B cell (primary cell): ENCODE data around the gene NEK11. TPM values are rescaled to one million over a fixed set of nuclear protein-coding genes. Genes with fewer than 3 reads are reported as not detected.

Experiments
- ATAC-seq: fragments of 200-7000 bp; cut with Tn5 transposase; one replicate; pipeline ENCODE4 v1.10.0; 2021; ENCODE audit warnings: low read depth, mild to moderate bottlenecking, moderate number of reproducible peaks, moderate library complexity
- CTCF ChIA-PET: fragments of 350-600 bp; sonication (Branson Sonifier 250); formaldehyde crosslinking; loops from one replicate; lab custom pipeline; 2021; ENCODE audit warnings: antibody characterized with exemption, inconsistent platforms; lab: Charles Lee
- POLR2A ChIA-PET: fragments of 350-600 bp; sonication (Branson Sonifier 250); formaldehyde crosslinking; loops from one replicate; lab custom pipeline; 2021; ENCODE audit warnings: antibody characterized with exemption; lab: Charles Lee
- DNase-seq: peaks from one replicate; pipeline ENCODE4 v3.0.0; 2013
- H2AFZ ChIP-seq: 2 replicates; pipeline ENCODE4 v1.6.1; 2012; ENCODE audit warnings: mild to moderate bottlenecking, low read depth, low read length; ENCODE audit not compliant: insufficient read depth, poor library complexity, severe bottlenecking
- H3K27ac ChIP-seq, 2 donors: 1 replicate in 1 of 2; 2 replicates in 1 of 2; pipeline ENCODE4 v1.5.1; 2012 to 2013; ENCODE audit warnings: low read length in 2 of 2, mild to moderate bottlenecking in 2 of 2, moderate library complexity in 1 of 2
- H3K27me3 ChIP-seq, 4 experiments: fragments of 200-600 bp in 1 of 4; sonication (generic) in 1 of 4; replicated peaks in 1 of 4; 1 replicate in 2 of 4; 2 replicates in 2 of 4; pipeline versions ENCODE4 v1.6.1 to v1.7.0; 2013 to 2016; ENCODE audit warnings: low read length in 3 of 4, mild to moderate bottlenecking in 2 of 4, mixed read lengths in 1 of 4, moderate library complexity in 1 of 4; ENCODE audit not compliant: insufficient read depth in 4 of 4, control insufficient read depth in 3 of 4; ENCODE audit errors: control extremely low read depth in 1 of 4
- H3K36me3 ChIP-seq, 2 experiments: replicated peaks in 1 of 2; 1 replicate in 1 of 2; 2 replicates in 1 of 2; pipeline versions ENCODE4 v1.6.1 to v1.7.1; 2013; ENCODE audit warnings: low read length in 1 of 2; ENCODE audit not compliant: insufficient read depth in 2 of 2, control insufficient read depth in 1 of 2; ENCODE audit errors: control extremely low read depth in 1 of 2, extremely low read depth in 1 of 2
- H3K4me1 ChIP-seq, 2 donors: fragments of 200-600 bp in 1 of 2; sonication (generic) in 1 of 2; 1 replicate in 1 of 2; 2 replicates in 1 of 2; pipeline versions ENCODE4 v1.5.1 to v1.6.1; 2013 to 2017; ENCODE audit warnings: low read length in 2 of 2; ENCODE audit not compliant: control insufficient read depth in 2 of 2, insufficient read depth in 2 of 2
- H3K4me2 ChIP-seq: replicated peaks from 2 replicates; pipeline ENCODE3; 2012; ENCODE audit warnings: mild to moderate bottlenecking, low read depth, low read length; ENCODE audit not compliant: poor library complexity, severe bottlenecking
- H3K4me3 ChIP-seq, 5 experiments: fragments of 200-600 bp in 1 of 5; sonication (generic) in 1 of 5; 1 replicate in 3 of 5; 2 replicates in 2 of 5; pipeline versions ENCODE4 v1.5.1 to v1.7.0; 2011 to 2016; ENCODE audit warnings: low read length in 4 of 5, mild to moderate bottlenecking in 4 of 5, low read depth in 2 of 5, control low read depth in 1 of 5, moderate library complexity in 1 of 5; ENCODE audit not compliant: insufficient read depth in 1 of 5; ENCODE audit errors: control extremely low read depth in 1 of 5, extremely low read depth in 1 of 5
- H3K79me2 ChIP-seq: fragments of 200-600 bp; sonication (generic); one replicate; pipeline ENCODE4 v1.6.0; 2016; ENCODE audit warnings: low read length; ENCODE audit not compliant: control insufficient read depth, insufficient read depth
- H3K9ac ChIP-seq: fragments of 200-600 bp; sonication (generic); 2 replicates; pipeline ENCODE4 v1.6.1; 2017; ENCODE audit warnings: mild to moderate bottlenecking, low read length, moderate library complexity
- H3K9me3 ChIP-seq, 3 donors: one replicate each; pipeline versions ENCODE4 v1.6.1 to v1.7.1; 2013; ENCODE audit warnings: low read length in 2 of 3; ENCODE audit not compliant: control insufficient read depth in 2 of 3, insufficient read depth in 1 of 3; ENCODE audit errors: control extremely low read depth in 1 of 3
- H4K20me1 ChIP-seq: 2 replicates; pipeline ENCODE4 v1.6.0; 2012; ENCODE audit warnings: mild to moderate bottlenecking, low read length; ENCODE audit not compliant: insufficient read depth, control insufficient read depth, poor library complexity, severe bottlenecking
- H3K27ac Mint-ChIP-seq: one replicate; pipeline ENCODE4 v1.8.0; 2021; ENCODE audit warnings: mixed read lengths
- H3K27me3 Mint-ChIP-seq: one replicate; pipeline ENCODE4 v1.8.0; 2021; ENCODE audit warnings: mixed read lengths
- H3K4me1 Mint-ChIP-seq: one replicate; pipeline ENCODE4 v1.8.0; 2021; ENCODE audit warnings: mixed read lengths
- H3K4me3 Mint-ChIP-seq: one replicate; pipeline ENCODE4 v1.8.0; 2021; ENCODE audit warnings: mixed read lengths
- H3K9me3 Mint-ChIP-seq: one replicate; pipeline ENCODE4 v1.8.0; 2022; ENCODE audit warnings: mixed read lengths; ENCODE audit not compliant: insufficient read depth
- EZH2 ChIP-seq: IDR thresholded peaks from 2 replicates; pipeline ENCODE4 v1.6.1; 2012; ENCODE audit warnings: borderline replicate concordance, low read depth, mild to moderate bottlenecking, moderate library complexity, low read length; ENCODE audit not compliant: insufficient read depth, poor library complexity, severe bottlenecking
- whole genome bisulfite sequencing: methylation state at CpG from one replicate; pipeline ENCODE4 v1.1.5; 2013; ENCODE audit warnings: missing lambda C conversion rate; ENCODE audit not compliant: insufficient coverage; 5-methylcytosine and 5-hydroxymethylcytosine counted together
- intact Hi-C: fragments of 100-400 bp; cut with micrococcal nuclease; formaldehyde crosslinking; loops from one replicate; pipeline ENCODE4 v1.10.0; 2022
- polyA plus RNA-seq: library from polyadenylated mRNA; depleted of rRNA; stranded (reverse); fragments of >200 nt; gene quantifications from 2 replicates; pipeline ENCODE4 v1.2.3, GENCODE V29; 2012
- total RNA-seq, 2 donors: library from RNA; stranded (reverse); fragments of 120-200 nt in 1 of 2; gene quantifications; 1 replicate in 1 of 2; 2 replicates in 1 of 2; pipeline versions ENCODE4 v1.2.3 to v1.2.4, GENCODE V29; 2013 to 2022
- TF ChIP-seq, protein P1 (sequence below): fragments of 200-600 bp; IDR thresholded peaks from one replicate; pipeline ENCODE4 v1.8.0; 2022; ENCODE audit warnings: antibody characterized with exemption, mild to moderate bottlenecking

Gene NEK11
- total and polyA plus RNA-seq, 2 donors (not counting 1 experiment from before 2014, with no cell fraction given): 1.00 to 7.7 TPM

DNA sequence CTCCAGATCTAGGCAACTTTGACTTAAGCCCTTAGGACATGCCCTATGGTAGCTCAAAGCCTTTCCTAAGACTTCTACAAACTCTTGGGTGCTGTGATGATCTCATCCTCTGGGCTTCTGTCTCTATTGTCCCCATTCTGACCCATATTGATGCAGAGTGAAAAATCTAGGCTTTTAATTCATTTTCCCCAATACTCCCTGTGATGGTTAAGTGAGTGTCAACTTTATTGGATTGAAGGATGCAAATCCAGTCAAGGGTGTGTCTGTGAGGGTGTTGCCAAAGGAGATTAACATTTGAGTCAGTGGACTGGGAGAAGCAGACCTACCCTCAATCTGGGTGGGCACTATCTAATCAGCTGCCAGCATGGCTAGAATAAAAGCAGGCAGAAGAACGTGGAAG is 257.6 kb downstream of the NEK11 start:
- Mint-ChIP-seq H3K27me3 (peaks cover 8% of the 10 kb centered on the region), H3K9me3 (no peaks in the 10 kb centered on the region), H3K4me3 (no peak overlapping the region), H3K4me1 (no peaks in the 10 kb centered on the region), H3K27ac (no peak overlapping the region)
- H3K27me3 ChIP-seq: no peaks in the 10 kb centered on the region
- no peaks in the 10 kb centered on the region for H4K20me1 ChIP-seq
- H3K27ac ChIP-seq: no peak overlapping the region
- no peaks in the 10 kb centered on the region for H3K36me3 ChIP-seq
- H2AFZ ChIP-seq: no peak overlapping the region
- no peaks in the 10 kb centered on the region for H3K79me2 ChIP-seq
- DNase-seq (no peak), ATAC-seq (no peak)
- no peaks in the 10 kb centered on the region for H3K4me1 ChIP-seq
- H3K9me3 ChIP-seq: no peaks in the 10 kb centered on the region
- WGBS: no CpG with 5 or more reads among the region's 1 CpG
- no peak overlapping the region for H3K4me2 ChIP-seq
- no peak overlapping the region for H3K4me3 ChIP-seq
- H3K9ac ChIP-seq: no peak overlapping the region
- ChIA-PET POLR2A (no interaction called here), CTCF (no interaction called here)
- TF ChIP-seq, protein P1, sequence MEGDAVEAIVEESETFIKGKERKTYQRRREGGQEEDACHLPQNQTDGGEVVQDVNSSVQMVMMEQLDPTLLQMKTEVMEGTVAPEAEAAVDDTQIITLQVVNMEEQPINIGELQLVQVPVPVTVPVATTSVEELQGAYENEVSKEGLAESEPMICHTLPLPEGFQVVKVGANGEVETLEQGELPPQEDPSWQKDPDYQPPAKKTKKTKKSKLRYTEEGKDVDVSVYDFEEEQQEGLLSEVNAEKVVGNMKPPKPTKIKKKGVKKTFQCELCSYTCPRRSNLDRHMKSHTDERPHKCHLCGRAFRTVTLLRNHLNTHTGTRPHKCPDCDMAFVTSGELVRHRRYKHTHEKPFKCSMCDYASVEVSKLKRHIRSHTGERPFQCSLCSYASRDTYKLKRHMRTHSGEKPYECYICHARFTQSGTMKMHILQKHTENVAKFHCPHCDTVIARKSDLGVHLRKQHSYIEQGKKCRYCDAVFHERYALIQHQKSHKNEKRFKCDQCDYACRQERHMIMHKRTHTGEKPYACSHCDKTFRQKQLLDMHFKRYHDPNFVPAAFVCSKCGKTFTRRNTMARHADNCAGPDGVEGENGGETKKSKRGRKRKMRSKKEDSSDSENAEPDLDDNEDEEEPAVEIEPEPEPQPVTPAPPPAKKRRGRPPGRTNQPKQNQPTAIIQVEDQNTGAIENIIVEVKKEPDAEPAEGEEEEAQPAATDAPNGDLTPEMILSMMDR: no peak
- TF ChIP-seq EZH2: no peak
- intact Hi-C loops: no loop called here

DNA sequence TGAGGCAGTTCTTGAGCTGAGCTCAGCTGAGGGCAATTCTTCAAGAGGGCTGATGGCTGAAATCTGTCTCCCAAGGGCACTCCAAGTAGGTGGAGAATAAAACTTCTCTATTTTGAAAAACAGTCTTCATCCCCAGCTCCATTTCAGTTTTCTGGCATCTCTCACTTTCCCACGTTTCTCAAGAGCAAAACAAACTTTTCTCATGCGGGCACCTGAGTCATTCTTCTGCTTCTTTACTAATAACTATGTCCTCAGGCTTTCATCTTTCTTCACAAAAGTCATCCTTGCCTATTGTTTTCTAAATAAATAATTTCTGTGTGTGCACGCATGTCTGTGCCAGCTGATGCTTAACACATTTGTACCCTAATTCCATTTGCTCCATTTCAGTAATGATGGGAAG is 258.8 kb downstream of the NEK11 start:
- H3K27me3 ChIP-seq: no peaks in the 10 kb centered on the region
- no peak overlapping the region for H2AFZ ChIP-seq

More for the DNA sequence above, 258.8 kb downstream of the NEK11 start:
- no peak overlapping the region for H3K9ac ChIP-seq
- POLR2A ChIA-PET: no interaction called here
- peaks cover 8% of the 10 kb centered on the region for H3K27me3 Mint-ChIP-seq
- no peaks in the 10 kb centered on the region for H3K79me2 ChIP-seq
- H3K27ac Mint-ChIP-seq: no peak overlapping the region
- CTCF ChIA-PET: no interaction called here
- no peak overlapping the region for H3K27ac ChIP-seq
- WGBS: 82% methylated on average over 2 of the region's 3 CpGs
- H3K36me3 ChIP-seq: no peaks in the 10 kb centered on the region
- H3K4me2 ChIP-seq: no peak overlapping the region
- no peaks in the 10 kb centered on the region for H4K20me1 ChIP-seq
- H3K4me1 Mint-ChIP-seq: no peaks in the 10 kb centered on the region
- no peak overlapping the region for H3K4me3 Mint-ChIP-seq
- H3K4me1 ChIP-seq: no peaks in the 10 kb centered on the region
- TF ChIP-seq, protein P1: no peak
- TF ChIP-seq EZH2: no peak
- H3K4me3 ChIP-seq: no peak overlapping the region
- H3K9me3 Mint-ChIP-seq: no peaks in the 10 kb centered on the region
- DNase-seq (no peak), ATAC-seq (no peak)
- no peaks in the 10 kb centered on the region for H3K9me3 ChIP-seq
- intact Hi-C loops: no loop called here
